H1 (cell line): ENCODE data around the gene COL4A2. TPM values are rescaled to one million over a fixed set of nuclear protein-coding genes. Genes with fewer than 3 reads are reported as not detected.

Source experiments
- CTCF ChIA-PET: fragments of 300-600 bp; sonication (Branson Sonifier 250); formaldehyde crosslinking; loops from one replicate; lab custom pipeline; 2021; ENCODE audit not compliant: partially characterized antibody; lab: Charles Lee
- POLR2A ChIA-PET: fragments of 300-600 bp; sonication (Branson Sonifier 250); formaldehyde crosslinking; loops from one replicate; lab custom pipeline; 2021; ENCODE audit warnings: inconsistent platforms; ENCODE audit not compliant: partially characterized antibody; lab: Charles Lee
- DNase-seq, 2 experiments: peaks; one replicate each; pipeline versions ENCODE4 v3.0.0 to v3.0.0-alpha.2; 2010 to 2022; ENCODE audit warnings: low spot score in 2 of 2, low read depth in 1 of 2, mixed read lengths in 1 of 2
- FAIRE-seq: peaks from 2 replicates; lab custom pipeline; 2011; peaks lifted over from hg19 to GRCh38; lab: Jason Lieb, UNC
- H2AFZ ChIP-seq: 2 replicates; pipeline ENCODE4 v1.8.1; 2012; ENCODE audit warnings: low read length, inconsistent platforms
- H2AK5ac ChIP-seq: 2 replicates; pipeline ENCODE4 v1.6.1; 2013; ENCODE audit warnings: low read depth, low read length
- H2BK120ac ChIP-seq: replicated peaks from 2 replicates; pipeline ENCODE3; 2013; ENCODE audit warnings: low read depth, low read length, inconsistent platforms
- H2BK12ac ChIP-seq: 2 replicates; pipeline ENCODE4 v1.6.1; 2013; ENCODE audit warnings: low read depth, low read length
- H2BK15ac ChIP-seq: 2 replicates; pipeline ENCODE4 v1.6.1; 2013; ENCODE audit warnings: low read length
- H2BK20ac ChIP-seq: 2 replicates; pipeline ENCODE4 v1.6.1; 2013; ENCODE audit warnings: low read length
- H2BK5ac ChIP-seq: 2 replicates; pipeline ENCODE4 v1.6.1; 2013; ENCODE audit warnings: low read depth, low read length
- H3K14ac ChIP-seq: 2 replicates; pipeline ENCODE4 v1.6.1; 2013; ENCODE audit warnings: inconsistent platforms; ENCODE audit not compliant: insufficient read length
- H3K18ac ChIP-seq: 2 replicates; pipeline ENCODE4 v1.6.1; 2013; ENCODE audit warnings: low read length; ENCODE audit errors: extremely low read depth
- H3K23ac ChIP-seq: 2 replicates; pipeline ENCODE4 v1.6.1; 2013; ENCODE audit warnings: inconsistent platforms; ENCODE audit not compliant: insufficient read length
- H3K23me2 ChIP-seq: 2 replicates; pipeline ENCODE4 v1.6.1; 2013; ENCODE audit warnings: low read depth, low read length
- H3K27ac ChIP-seq: 2 replicates; pipeline ENCODE4 v1.6.1; 2011; ENCODE audit warnings: low read depth, low read length, inconsistent platforms
- H3K27me3 ChIP-seq, 4 experiments: replicated peaks in 1 of 4; 1 replicate in 1 of 4; 2 replicates in 3 of 4; pipeline versions ENCODE4 v1.6.1 to v1.8.1; 2011 to 2013; ENCODE audit warnings: low read length in 3 of 4, mild to moderate bottlenecking in 3 of 4, inconsistent platforms in 2 of 4, mixed read lengths in 2 of 4, moderate library complexity in 1 of 4; ENCODE audit not compliant: control insufficient read depth in 3 of 4, insufficient read depth in 3 of 4; ENCODE audit errors: extremely low read depth in 1 of 4
- H3K36me3 ChIP-seq, 4 experiments: 2 replicates each; pipeline versions ENCODE4 v1.6.1 to v1.8.1; 2011 to 2013; ENCODE audit warnings: mild to moderate bottlenecking in 4 of 4, low read length in 3 of 4, moderate library complexity in 2 of 4, control low read depth in 1 of 4, inconsistent platforms in 1 of 4; ENCODE audit not compliant: insufficient read depth in 4 of 4, control insufficient read depth in 2 of 4
- H3K4ac ChIP-seq: replicated peaks from 2 replicates; pipeline ENCODE3; 2013; ENCODE audit warnings: low read length, low read depth, mixed read lengths, inconsistent platforms; ENCODE audit not compliant: insufficient read length
- H3K4me1 ChIP-seq, 4 experiments: replicated peaks in 1 of 4; 1 replicate in 1 of 4; 2 replicates in 3 of 4; pipeline versions ENCODE4 v1.6.1 to v1.8.1; 2011 to 2013; ENCODE audit warnings: low read length in 3 of 4, inconsistent platforms in 2 of 4, mixed read lengths in 1 of 4; ENCODE audit not compliant: insufficient read depth in 4 of 4, control insufficient read depth in 3 of 4
- H3K4me2 ChIP-seq, 2 experiments: 2 replicates each; pipeline versions ENCODE4 v1.6.1 to v1.8.1; 2011 to 2013; ENCODE audit warnings: low read depth in 2 of 2, low read length in 2 of 2, control low read depth in 1 of 2, inconsistent platforms in 1 of 2, mild to moderate bottlenecking in 1 of 2; ENCODE audit not compliant: insufficient read depth in 1 of 2
- H3K4me3 ChIP-seq, 4 experiments: fragments of 200-600, 300-600 bp in 1 of 4; sonication (generic), shearing (Covaris generic), sonication (Bioruptor Twin) in 1 of 4; 2 replicates each; pipeline versions ENCODE4 v1.5.1 to v1.8.1; 2011 to 2016; ENCODE audit warnings: low read length in 4 of 4, low read depth in 3 of 4, control low read depth in 2 of 4, inconsistent platforms in 2 of 4, mild to moderate bottlenecking in 2 of 4, mixed read lengths in 1 of 4, moderate library complexity in 1 of 4; ENCODE audit not compliant: insufficient read depth in 2 of 4; ENCODE audit errors: extremely low read depth in 1 of 4
- H3K56ac ChIP-seq: replicated peaks from 2 replicates; pipeline ENCODE3; 2013; ENCODE audit warnings: low read depth, mild to moderate bottlenecking, mixed read lengths, low read length, inconsistent platforms; ENCODE audit not compliant: insufficient read length
- H3K79me1 ChIP-seq: 2 replicates; pipeline ENCODE4 v1.6.1; 2013; ENCODE audit warnings: low read depth, low read length, control low read depth
- H3K79me2 ChIP-seq, 2 experiments: 2 replicates each; pipeline versions ENCODE4 v1.6.1 to v1.8.1; 2012 to 2013; ENCODE audit warnings: low read length in 2 of 2, mild to moderate bottlenecking in 2 of 2, inconsistent platforms in 1 of 2; ENCODE audit not compliant: insufficient read depth in 2 of 2, control insufficient read depth in 1 of 2
- H3K9ac ChIP-seq, 4 experiments: replicated peaks in 1 of 4; 1 replicate in 1 of 4; 2 replicates in 3 of 4; pipeline versions ENCODE4 v1.6.1 to v1.8.1; 2011 to 2013; ENCODE audit warnings: low read depth in 3 of 4, low read length in 3 of 4, control low read depth in 2 of 4, mild to moderate bottlenecking in 2 of 4, moderate library complexity in 2 of 4, inconsistent platforms in 1 of 4; ENCODE audit errors: extremely low read depth in 1 of 4
- H3K9me3 ChIP-seq, 2 experiments: 2 replicates each; pipeline versions ENCODE4 v1.6.1 to v1.8.1; 2012 to 2013; ENCODE audit warnings: mild to moderate bottlenecking in 2 of 2, moderate library complexity in 2 of 2, control low read depth in 1 of 2, inconsistent platforms in 1 of 2, low read depth in 1 of 2, low read length in 1 of 2, mixed read lengths in 1 of 2; ENCODE audit not compliant: insufficient read depth in 2 of 2
- H4K20me1 ChIP-seq, 2 experiments: replicated peaks in 1 of 2; 2 replicates each; pipeline versions ENCODE3 to v1.8.1; 2011 to 2013; ENCODE audit warnings: inconsistent platforms in 2 of 2, low read length in 2 of 2, mild to moderate bottlenecking in 1 of 2; ENCODE audit not compliant: insufficient read depth in 2 of 2, control insufficient read depth in 1 of 2
- H4K5ac ChIP-seq: 2 replicates; pipeline ENCODE4 v1.6.1; 2013; ENCODE audit warnings: low read length, low read depth, mixed read lengths, inconsistent platforms; ENCODE audit not compliant: insufficient read length
- H4K8ac ChIP-seq: 2 replicates; pipeline ENCODE4 v1.8.0; 2013; ENCODE audit warnings: mild to moderate bottlenecking, moderate library complexity, low read length, inconsistent platforms; ENCODE audit not compliant: insufficient read depth; ENCODE audit errors: extremely low read depth
- H4K91ac ChIP-seq: replicated peaks from 2 replicates; pipeline ENCODE3; 2013; ENCODE audit warnings: low read length, mixed read lengths, inconsistent platforms; ENCODE audit not compliant: insufficient read length
- HDAC6 ChIP-seq: IDR thresholded peaks from one replicate; pipeline ENCODE4 v1.7.1; 2012; ENCODE audit warnings: low read depth, mild to moderate bottlenecking, inconsistent platforms, low read length, moderate library complexity
- RAD21 ChIP-seq, 2 experiments: IDR thresholded peaks in 1 of 2; conservative IDR thresholded peaks in 1 of 2; 2 replicates each; pipeline ENCODE4 v1.6.1; 2011; ENCODE audit warnings: low read depth in 2 of 2, low read length in 2 of 2, improper control_type of control experiment in 1 of 2, inconsistent platforms in 1 of 2, mild to moderate bottlenecking in 1 of 2, moderate library complexity in 1 of 2
- WGBS, 2 experiments: shearing (Covaris generic) in 1 of 2; methylation state at CpG; one replicate each; pipeline versions ENCODE4 v1.1.6 to v1.1.7; 2013 to 2015; ENCODE audit warnings: low lambda C conversion rate in 2 of 2, mixed read lengths in 2 of 2, inconsistent platforms in 1 of 2, low coverage in 1 of 2, missing lambda C conversion rate in 1 of 2; ENCODE audit not compliant: insufficient replicate concordance in 2 of 2, insufficient coverage in 1 of 2, insufficient read length in 1 of 2; ENCODE audit errors: extremely low coverage in 1 of 2, missing lambda C conversion rate in 1 of 2; 5-methylcytosine and 5-hydroxymethylcytosine counted together
- polyA plus RNA-seq, 7 experiments: library from polyadenylated mRNA; depleted of rRNA in 3 of 7; stranded (reverse) in 5 of 7; unstranded in 2 of 7; fragments of >200 nt in 5 of 7; fragments of 200-250 nt in 2 of 7; gene quantifications; 1 replicate in 5 of 7; 2 replicates in 1 of 7; 4 replicates in 1 of 7; pipeline versions ENCODE4 v1.2.1 to v1.2.3, GENCODE V29; 2011 to 2013; ENCODE audit warnings: missing spikeins in 2 of 7, mixed read lengths in 2 of 7
- total RNA-seq: library from RNA; stranded (reverse); fragmentation: NEBNext Ultra II Directional; extraction: Animal tissue kit (Norgen Biotek cat#: 25700); gene quantifications from 2 replicates; pipeline ENCODE4 v1.2.1, GENCODE V29; 2021

Gene COL4A2
- total and polyA plus RNA-seq, 2 of the 8 experiments (the other 6 are each of a cell fraction or from before 2014, with no cell fraction given) = 80.4 to 87.3 TPM

DNA sequence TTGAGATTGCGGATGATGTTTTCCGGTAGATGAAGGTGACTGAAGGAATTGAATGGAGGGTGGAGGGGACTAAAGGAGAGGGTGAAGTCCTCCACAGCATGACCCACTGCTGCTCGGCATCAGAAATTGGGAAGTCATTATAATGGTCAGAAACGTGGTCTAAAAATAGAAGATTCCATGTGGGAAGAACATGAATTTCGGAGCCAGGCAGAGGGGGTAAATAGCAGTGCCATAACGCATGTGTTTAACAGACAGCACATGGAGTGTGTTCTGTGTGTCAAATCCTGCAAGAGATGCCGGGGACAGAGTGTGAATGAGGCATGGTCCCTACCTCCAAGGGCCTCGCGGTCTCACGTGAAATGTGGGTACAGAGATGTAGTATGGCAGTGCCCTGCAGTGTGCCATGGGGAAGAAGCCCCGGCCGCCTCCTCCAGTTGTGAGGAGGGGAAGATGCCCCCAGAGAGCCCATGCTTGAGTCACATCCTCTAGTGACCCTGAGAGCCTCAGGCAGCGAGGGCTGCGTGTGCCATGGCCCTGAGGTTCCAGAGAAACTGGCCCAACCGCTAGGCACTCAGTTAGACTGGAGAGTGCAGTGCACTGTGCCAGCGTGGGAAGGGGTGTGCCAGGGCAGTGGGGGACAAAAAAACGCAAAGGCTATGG is 106.1 kb downstream of the COL4A2 start:
- 0 out of 2 replicates have a peak overlapping the region, but pooled peaks have one; percentile 17 for H2BK5ac ChIP-seq
- no peak overlapping the region for H3K9ac ChIP-seq
- H2AFZ ChIP-seq = no peak overlapping the region
- H3K56ac ChIP-seq = no peak overlapping the region
- H3K9me3 ChIP-seq = no peaks in the 10 kb centered on the region
- CTCF ChIA-PET = interaction anchor here (0.7 to 3.9 kb wide), 19 partner anchors 9 to 196 kb away, joined by 3 to 44 read pairs (median 4); no protein-coding TSS in a partner anchor
- DNase-seq (no peak), FAIRE-seq (no peak)
- H3K4me3 ChIP-seq = no peak overlapping the region
- no peak overlapping the region for H2BK20ac ChIP-seq
- H2BK12ac ChIP-seq = peak overlapping the region; percentile 20; the same call in 1 of the 2 replicates
- peaks cover 4% of the 10 kb centered on the region; the same call in 1 of the 2 replicates for H3K79me1 ChIP-seq
- 86 to 100% methylated on average over 2 to 17 of the region's 17 CpGs for WGBS, 2 experiments
- H3K4ac ChIP-seq = no peak overlapping the region
- no peaks in the 10 kb centered on the region; a peak in 1 of 8 replicates for H3K36me3 ChIP-seq
- H2BK15ac ChIP-seq = no peak overlapping the region
- H4K20me1 ChIP-seq = peaks cover 0 to 2% of the 10 kb centered on the region in 2 experiments
- H2BK120ac ChIP-seq = no peak overlapping the region
- no peak overlapping the region for H3K27ac ChIP-seq
- H3K4me2 ChIP-seq = no peak overlapping the region
- no peaks in the 10 kb centered on the region; the same call in 1 of the 2 replicates for H3K23me2 ChIP-seq
- peaks cover 0 to 3% (median under 1%) of the 10 kb centered on the region in 4 experiments; a peak in 4 of 7 replicates for H3K4me1 ChIP-seq
- peak overlapping the region; percentile 23 for H4K91ac ChIP-seq
- H4K8ac ChIP-seq = no peak overlapping the region
- H3K79me2 ChIP-seq = no peaks in the 10 kb centered on the region
- POLR2A ChIA-PET = no interaction called here
- 0 out of 2 replicates have a peak overlapping the region, but pooled peaks have one; percentile 28 for H3K18ac ChIP-seq
- no peak overlapping the region for H3K14ac ChIP-seq
- H3K27me3 ChIP-seq = no peaks in the 10 kb centered on the region; a peak in 1 of 7 replicates
- no peak overlapping the region for H3K23ac ChIP-seq
- H4K5ac ChIP-seq = no peak overlapping the region
- H2AK5ac ChIP-seq = no peak overlapping the region; the same call in 1 of the 2 replicates
- TF ChIP-seq HDAC6 (no peak), RAD21 (IDR thresholded peaks at IDR 0.05 in 1 of 2, conservative IDR thresholded peaks at IDR 0.05 in 1 of 2; ENCODE audit: low read depth in 2 of 2, low read length in 2 of 2) (no peak)
